Measurements from ENCODE around the gene OPTC. TPM values are rescaled to one million over a fixed set of nuclear protein-coding genes. Genes with fewer than 3 reads are reported as not detected.

Gene OPTC
- total RNA-seq, 1 donor from 2014 or later: not detected

GRCh38 chr1:203544978-203545816 lies 51.2 kb downstream of the OPTC start:
- ATAC-seq (ENCODE audit: poor library complexity): no peak
- no peak for DNase-seq
- intact Hi-C loops (cut with DNase I): no loop called here

- DNase-seq: no peak
- no peak for ATAC-seq (ENCODE audit: poor library complexity)
- intact Hi-C loops (cut with DNase I): no loop called here
Observed at GRCh38 chr1:203546274-203546673, 52.3 kb downstream of the OPTC start.

- DNase-seq (no peak), ATAC-seq (ENCODE audit: poor library complexity) (no peak)
Observed at GRCh38 chr1:203547147-203547546, 53.2 kb downstream of the OPTC start.

GRCh38 chr1:203547771-203548421 lies 53.9 kb downstream of the OPTC start:
- no peak for DNase-seq
- intact Hi-C loops (cut with DNase I): no loop called here
- ATAC-seq (ENCODE audit: poor library complexity): no peak

More at GRCh38 chr1:203547147-203547546, 53.2 kb downstream of the OPTC start:
- intact Hi-C loops (cut with DNase I): no loop called here

- intact Hi-C loops (cut with DNase I): no loop called here
- no peak for DNase-seq
- ATAC-seq (ENCODE audit: poor library complexity): no peak
Observed at GRCh38 chr1:203548892-203549291, 54.9 kb downstream of the OPTC start.

- no peak for DNase-seq
- no peak for ATAC-seq (ENCODE audit: poor library complexity)
- intact Hi-C loops (cut with DNase I): no loop called here
Observed at GRCh38 chr1:203549309-203549708, 55.4 kb downstream of the OPTC start.

- DNase-seq (no peak), ATAC-seq (ENCODE audit: poor library complexity) (no peak)
- intact Hi-C loops (cut with DNase I): no loop called here
Observed at GRCh38 chr1:203550846-203551245, 56.9 kb downstream of the OPTC start.

- ATAC-seq (ENCODE audit: poor library complexity): no peak
- no peak for DNase-seq
- intact Hi-C loops (cut with DNase I): no loop called here
Observed at GRCh38 chr1:203551550-203551949, 57.6 kb downstream of the OPTC start.

- intact Hi-C loops (cut with DNase I): no loop called here
- DNase-seq (no peak), ATAC-seq (ENCODE audit: poor library complexity) (no peak)
Observed at GRCh38 chr1:203553496-203553895, 59.5 kb downstream of the OPTC start.

- DNase-seq (no peak), ATAC-seq (ENCODE audit: poor library complexity) (no peak)
- intact Hi-C loops (cut with DNase I): no loop called here
Observed at GRCh38 chr1:203554071-203554470, 60.1 kb downstream of the OPTC start.

GRCh38 chr1:203555076-203555475 lies 61.1 kb downstream of the OPTC start:
- ATAC-seq (ENCODE audit: poor library complexity): peak; percentile 21
- intact Hi-C loops (cut with DNase I): no loop called here
- DNase-seq: no peak

- intact Hi-C loops (cut with DNase I): no loop called here
- ATAC-seq (ENCODE audit: poor library complexity): no peak
- peak; percentile 47 for DNase-seq
Observed at GRCh38 chr1:203555511-203556046, 61.6 kb downstream of the OPTC start.

- intact Hi-C loops (cut with DNase I): no loop called here
- peak; percentile 75 for DNase-seq
- ATAC-seq (ENCODE audit: poor library complexity): peak; percentile 74
Observed at GRCh38 chr1:203556047-203556851, 62.3 kb downstream of the OPTC start.

- intact Hi-C loops (cut with DNase I): no loop called here
- peak; percentile 79 for DNase-seq
- peak; percentile 65 for ATAC-seq (ENCODE audit: poor library complexity)
Observed at GRCh38 chr1:203557390-203557789, 63.4 kb downstream of the OPTC start.

GRCh38 chr1:203558064-203558760 lies 64.3 kb downstream of the OPTC start:
- intact Hi-C loops (cut with DNase I): no loop called here

More at GRCh38 chr1:203558064-203558760, 64.3 kb downstream of the OPTC start:
- peak; percentile 63 for DNase-seq
- ATAC-seq (ENCODE audit: poor library complexity): peak; percentile 65

All from Right ventricle myocardium superior (tissue), 1 donor.